Suppressor macrophage (primary cell): ENCODE results near the gene RGPD8.
A peak's percentile ranks its signal among the peaks of the same experiment; 100 is the strongest.
"Not testable (repeated sequence)": the region's sequence is repeated elsewhere in the genome, so short reads cannot be mapped to it uniquely, and the experiment has no call there.

Experiments used
- DNase-seq, 4 experiments: peaks; one replicate each; pipeline ENCODE4 v3.0.0-alpha.2; 2020 to 2022

The RGPD8 gene

GRCh38 chr2:112434890-112435715 is 1.7 kb upstream of the RGPD8 start:
- not testable (repeated sequence) for DNase-seq

GRCh38 chr2:112433932-112434730 is 686 bp upstream of the RGPD8 start:
- DNase-seq = no peak

- peak; percentile 55 to 78 (median 62) for DNase-seq
Measured at GRCh38 chr2:112432735-112433479, 538 bp downstream of the RGPD8 start.

GRCh38 chr2:112432390-112432734 is 1.1 kb downstream of the RGPD8 start:
- DNase-seq = peak in 2 of 4 experiments; percentile 2 to 3

DNA sequence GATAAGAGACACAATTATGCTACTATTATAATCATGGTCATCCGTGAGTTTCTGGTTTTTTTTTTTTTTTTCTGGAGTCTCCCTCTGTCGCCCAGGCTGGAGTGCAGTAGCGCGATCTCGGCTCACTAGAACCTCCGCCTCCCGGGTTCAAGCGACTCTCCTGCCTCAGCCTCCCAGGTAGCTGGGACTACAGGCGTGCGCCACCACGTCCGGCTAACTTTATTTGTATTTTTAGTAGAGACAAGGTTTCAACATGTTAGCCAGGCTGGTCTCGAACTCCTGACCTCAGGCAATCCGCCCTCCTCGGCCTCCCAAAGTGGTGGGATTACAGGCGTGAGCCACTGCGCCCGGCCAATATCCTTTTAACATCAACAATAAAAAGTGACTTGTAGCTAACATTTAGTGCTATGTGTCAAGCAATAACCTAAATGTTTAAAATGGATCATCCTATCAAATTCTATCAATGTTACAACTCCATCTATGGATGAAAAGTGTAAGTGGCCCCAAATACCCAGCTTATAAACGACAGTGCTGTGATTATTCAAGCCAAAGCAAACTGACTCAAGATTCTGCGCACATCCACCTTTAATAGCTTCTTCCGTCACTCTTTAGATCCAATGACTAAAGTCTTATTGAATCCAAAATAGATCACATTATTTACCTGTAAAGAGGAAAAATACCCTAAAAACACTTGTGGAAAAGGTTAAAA is 1.7 kb downstream of the RGPD8 start:
- not testable (repeated sequence) for DNase-seq

DNA sequence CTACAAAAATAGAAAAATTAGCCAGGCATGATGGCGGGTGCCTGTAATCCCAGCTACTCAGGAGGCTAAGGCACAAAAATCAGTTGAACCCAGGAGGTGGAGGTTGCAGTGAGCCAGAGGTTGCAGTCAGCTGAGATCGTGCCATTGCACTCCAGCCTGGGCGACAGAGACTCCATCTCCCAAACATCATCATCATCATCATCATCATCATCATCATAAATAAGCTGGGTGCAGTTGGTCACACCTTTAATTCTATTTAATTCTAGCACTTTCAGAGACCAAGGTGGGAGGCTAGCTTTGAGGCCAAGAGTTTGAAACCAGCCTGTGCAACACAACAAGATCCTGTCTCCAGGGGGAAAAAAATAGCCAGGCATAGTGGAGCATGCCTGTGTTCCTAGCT is 8.9 kb downstream of the RGPD8 start:
- DNase-seq = not testable (repeated sequence)

GRCh38 chr2:112416860-112417259 is 16.6 kb downstream of the RGPD8 start:
- DNase-seq = not testable (repeated sequence)

- not testable (repeated sequence) for DNase-seq
Measured at GRCh38 chr2:112360055-112360454, 73.4 kb downstream of the RGPD8 start.

DNA sequence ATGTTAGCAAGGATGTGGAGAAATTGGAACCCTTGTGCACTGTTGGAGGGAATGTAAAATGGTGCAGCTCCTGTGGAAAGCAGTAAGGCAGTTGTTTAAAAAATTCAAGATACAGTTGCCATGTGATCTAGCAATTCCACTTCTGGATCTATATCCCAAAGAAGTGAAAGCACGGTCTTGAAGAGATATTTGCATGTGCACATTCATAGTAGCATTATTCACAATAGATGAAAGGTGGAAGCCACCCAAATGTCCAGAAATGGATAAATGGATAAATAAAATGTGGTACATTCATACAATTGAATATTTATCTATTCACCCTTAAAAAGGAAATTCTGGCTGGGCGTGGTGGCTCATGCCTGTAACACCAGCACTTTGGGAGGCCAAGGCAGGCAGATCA is 79.1 kb downstream of the RGPD8 start:
- not testable (repeated sequence) for DNase-seq

DNA sequence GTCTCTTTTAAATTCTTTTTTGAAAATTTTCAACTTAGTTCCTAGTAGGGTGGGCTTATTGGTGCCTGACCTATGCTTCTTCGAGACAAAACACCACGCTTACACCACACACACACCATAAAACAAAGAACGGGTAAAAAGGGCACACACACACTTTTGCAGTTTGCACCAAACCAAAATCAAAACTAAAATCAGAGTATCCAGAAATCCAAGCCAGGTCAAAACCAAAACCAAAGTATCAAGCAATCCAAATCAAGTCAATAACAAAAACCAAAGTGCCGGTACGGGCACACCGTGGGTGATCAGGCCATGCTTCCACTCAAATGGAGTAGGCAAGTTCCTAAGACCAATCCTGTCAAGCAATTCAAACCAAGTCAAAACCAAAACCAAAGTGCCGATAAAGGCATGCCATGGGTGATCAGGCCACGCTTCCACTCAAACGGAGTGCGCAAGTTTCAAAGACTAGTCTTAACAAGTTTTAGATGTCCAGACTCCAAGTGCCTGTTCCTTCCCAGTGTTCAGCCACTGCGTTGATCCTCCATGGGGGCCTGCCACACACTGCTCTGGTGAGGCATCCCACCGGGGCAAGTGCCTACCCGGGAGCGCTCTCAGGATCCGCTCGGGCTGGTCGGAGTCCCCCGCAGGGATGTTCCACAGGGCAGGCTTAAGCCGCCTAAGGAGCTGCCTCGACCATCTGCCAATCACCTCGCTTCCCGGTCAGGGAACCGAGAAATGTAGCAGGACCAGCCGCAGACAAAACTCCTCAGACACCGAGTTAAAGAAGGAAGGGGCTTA is 80.4 kb downstream of the RGPD8 start:
- not testable (repeated sequence) for DNase-seq

- not testable (repeated sequence) for DNase-seq
Measured at GRCh38 chr2:112352292-112352691, 81.2 kb downstream of the RGPD8 start.

DNA sequence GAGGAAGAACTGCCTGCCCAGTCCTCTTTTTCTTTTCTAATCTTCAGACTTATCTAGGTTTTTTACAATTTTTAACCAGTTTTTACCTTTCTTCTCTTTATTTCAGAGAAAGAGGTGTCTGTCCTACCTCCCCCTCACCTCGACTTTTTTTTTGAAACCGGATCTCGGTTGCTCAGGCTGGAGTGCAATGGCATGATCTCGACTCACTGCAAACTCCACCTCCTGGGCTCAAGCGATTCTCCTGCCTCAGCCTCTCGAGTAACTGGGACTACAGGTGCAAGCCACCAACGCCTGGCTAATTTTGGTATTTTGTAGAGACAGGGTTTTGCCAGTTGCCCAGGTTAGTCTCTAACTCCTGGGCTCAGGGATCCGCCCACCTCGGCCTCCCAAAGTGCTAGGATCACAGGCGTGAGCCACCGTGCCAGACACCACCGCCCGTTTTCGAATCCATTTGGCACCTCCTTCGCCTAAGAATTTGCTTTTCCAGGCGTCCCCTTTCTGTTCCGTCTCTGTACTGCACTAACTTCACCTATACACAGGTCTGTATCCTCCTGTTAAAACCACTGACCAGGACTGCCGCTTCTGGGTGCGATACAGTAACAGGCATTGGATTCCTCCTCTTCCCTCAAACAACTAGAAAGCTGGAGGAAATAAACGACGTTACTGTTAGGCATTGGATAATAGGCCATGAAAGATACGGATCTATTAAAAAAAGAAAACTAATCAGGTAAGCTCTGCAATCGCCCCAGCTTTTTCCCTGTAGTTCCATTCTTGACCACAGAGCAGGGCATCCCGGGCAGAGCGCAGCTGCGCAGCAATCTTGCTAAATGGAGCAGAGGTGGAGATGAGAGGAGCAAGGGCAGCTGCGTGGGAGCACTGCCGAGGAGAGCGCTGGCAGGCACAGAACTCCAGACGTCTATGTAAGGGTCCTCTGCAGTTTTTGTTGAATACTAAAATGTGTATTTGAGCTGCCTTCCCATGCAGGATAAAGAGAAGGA is 88.1 kb downstream of the RGPD8 start:
- DNase-seq = no peak

GRCh38 chr2:112343827-112344585 is 89.4 kb downstream of the RGPD8 start:
- DNase-seq = no peak

GRCh38 chr2:112342067-112342550 is 91.3 kb downstream of the RGPD8 start:
- no peak for DNase-seq

GRCh38 chr2:112340475-112341267 is 92.8 kb downstream of the RGPD8 start:
- DNase-seq = no peak

DNA sequence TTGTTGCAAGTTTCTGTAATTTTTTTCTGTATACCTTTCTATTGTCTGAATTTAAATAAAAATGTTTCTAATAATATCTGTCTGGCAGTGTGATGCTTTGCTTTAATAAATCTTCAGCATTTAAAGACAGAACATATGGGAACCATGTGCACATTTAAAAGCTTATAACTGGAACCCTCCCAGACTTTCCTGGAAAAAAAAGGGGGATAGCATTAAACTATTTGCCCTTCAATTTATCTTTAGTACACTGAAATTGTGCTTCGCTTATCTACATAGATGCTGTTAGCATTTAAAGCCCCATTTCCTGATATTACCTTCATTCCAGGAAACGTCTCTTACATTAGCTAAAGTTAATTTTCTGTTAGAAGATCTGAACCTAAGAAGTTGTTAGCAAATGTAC is 93.5 kb downstream of the RGPD8 start:
- DNase-seq = no peak

DNA sequence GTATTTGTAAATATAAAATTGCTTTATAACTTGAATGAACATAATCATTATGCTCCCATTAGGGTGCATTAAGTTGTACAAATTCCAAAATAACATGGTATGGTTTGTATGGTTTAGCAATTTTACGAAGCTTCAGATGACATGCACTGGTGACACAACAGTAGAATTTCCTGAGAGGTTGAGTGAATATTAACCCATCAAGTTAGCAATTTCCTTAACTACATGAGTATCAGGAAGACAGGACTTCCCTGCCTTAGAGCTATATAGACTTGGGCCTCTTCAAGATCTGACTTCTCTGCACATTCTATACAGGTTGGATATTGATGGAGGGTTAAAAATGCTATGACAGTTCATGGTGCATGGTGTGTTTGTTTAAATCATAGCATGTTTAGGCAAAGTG is 97.8 kb downstream of the RGPD8 start:
- no peak for DNase-seq

DNA sequence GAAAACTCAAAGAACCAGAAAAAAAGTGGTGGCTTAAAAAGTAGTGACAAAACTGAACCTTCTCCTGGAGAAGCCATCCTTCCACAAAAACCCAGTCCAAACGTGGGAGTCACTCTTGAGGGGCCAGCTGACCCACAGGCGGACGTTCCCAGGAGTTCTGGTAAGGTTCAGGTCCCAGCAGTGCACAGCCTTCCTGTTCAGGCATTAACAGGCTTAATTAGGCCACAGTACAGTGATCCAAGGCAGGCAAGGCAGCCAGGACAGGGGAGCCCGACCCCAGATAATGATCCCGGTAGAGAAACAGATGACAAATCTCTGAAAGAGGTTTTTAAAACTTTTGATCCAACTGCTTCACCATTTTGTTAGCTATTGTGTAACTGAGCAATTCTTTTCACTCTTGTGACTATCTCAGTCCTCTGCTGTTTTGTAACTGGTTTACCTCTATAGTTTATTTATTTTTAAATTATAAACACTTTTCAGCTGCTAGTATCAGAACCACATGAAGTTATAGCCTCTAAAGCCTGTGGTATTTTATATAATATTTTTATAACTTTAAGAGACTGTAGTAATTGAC is 101.2 kb downstream of the RGPD8 start:
- DNase-seq = no peak
